Activated CD8-positive, alpha-beta T cell treated with anti-CD3 and anti-CD28 coated beads for 36 hours (primary cell): Measurements from ENCODE around the gene TMEM223. TPM values are rescaled to one million over a fixed set of nuclear protein-coding genes. Genes with fewer than 3 reads are reported as not detected.
A peak's percentile ranks its signal among the peaks of the same experiment; 100 is the strongest.

Experiments used
- ATAC-seq: fragments of 200-7000 bp; cut with Tn5 transposase; one replicate; pipeline ENCODE4 v1.10.0; 2021; ENCODE audit warnings: mild to moderate bottlenecking, moderate library complexity
- CTCF ChIA-PET: fragments of 350-600 bp; sonication (Branson Sonifier 250); formaldehyde crosslinking; loops from one replicate; lab custom pipeline; 2021; ENCODE audit warnings: antibody characterized with exemption; lab: Charles Lee
- POLR2A ChIA-PET: fragments of 350-600 bp; sonication (Branson Sonifier 250); formaldehyde crosslinking; loops from one replicate; lab custom pipeline; 2021; ENCODE audit warnings: antibody characterized with exemption; lab: Charles Lee
- DNase-seq: peaks from one replicate; pipeline ENCODE4 v3.0.0-alpha.2; 2020
- H3K27ac Mint-ChIP-seq: one replicate; pipeline ENCODE4 v1.8.0; 2021; ENCODE audit warnings: mild to moderate bottlenecking, mixed read lengths
- H3K27me3 Mint-ChIP-seq: one replicate; pipeline ENCODE4 v1.8.0; 2021; ENCODE audit warnings: mixed read lengths
- H3K36me3 Mint-ChIP-seq: one replicate; pipeline ENCODE4 v1.8.0; 2021; ENCODE audit warnings: low read depth, mixed read lengths
- H3K4me1 Mint-ChIP-seq: one replicate; pipeline ENCODE4 v1.8.0; 2021; ENCODE audit warnings: low read depth, mixed read lengths
- H3K4me3 Mint-ChIP-seq: one replicate; pipeline ENCODE4 v1.8.0; 2021; ENCODE audit warnings: mild to moderate bottlenecking, moderate library complexity, mixed read lengths
- H3K9me3 Mint-ChIP-seq: one replicate; pipeline ENCODE4 v1.8.0; 2021; ENCODE audit warnings: mixed read lengths
- CTCF ChIP-seq: fragments of 200-600 bp; IDR thresholded peaks from one replicate; pipeline ENCODE4 v1.8.0; 2022; ENCODE audit warnings: antibody characterized with exemption, mild to moderate bottlenecking
- intact Hi-C: fragments of 100-400 bp; cut with micrococcal nuclease; formaldehyde crosslinking; loops from one replicate; pipeline ENCODE4 v1.10.0; 2022
- total RNA-seq, 2 experiments: library from RNA; stranded (reverse); gene quantifications; one replicate each; pipeline ENCODE4 v1.2.3, GENCODE V29; 2021

Gene TMEM223
- total RNA-seq, 2 experiments from 2014 or later = 12.3 to 12.7 TPM

GRCh38 chr11:62786318-62787004, 5.3 kb downstream of the TMEM223 start:
- POLR2A ChIA-PET = interaction anchor here (0.7 to 11.0 kb wide), 28 partner anchors 9 to 195 kb away, joined by 3 to 228 read pairs (median 5); partner anchors contain the start of genes CSKMT, HNRNPUL2, LBHD1 and NXF1
- peak; percentile 99 for TF ChIP-seq CTCF
- H3K36me3 Mint-ChIP-seq = peaks cover 46% of the 10 kb centered on the region

DNA sequence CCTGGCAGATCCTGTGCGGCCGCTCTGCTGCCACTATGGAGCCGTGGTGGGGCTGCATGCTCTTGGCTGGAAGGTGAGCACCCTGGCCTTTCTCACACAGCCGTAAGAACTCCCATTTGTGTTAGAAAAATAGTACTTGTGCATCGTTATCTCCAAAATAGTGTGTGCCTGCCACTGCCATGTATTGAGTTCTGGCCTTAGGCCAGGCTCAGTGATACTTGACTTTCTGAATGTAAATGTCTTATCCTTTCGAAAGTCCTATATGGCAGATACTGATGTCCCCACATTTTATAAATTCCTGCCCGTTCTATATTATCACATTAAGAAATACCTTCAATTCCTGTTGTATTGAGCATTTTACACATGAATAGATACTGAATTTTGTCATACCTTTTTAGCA, 9.1 kb downstream of the TMEM223 start:
- Mint-ChIP-seq H3K36me3 (peaks cover 25% of the 10 kb centered on the region), H3K27ac (no peak overlapping the region), H3K4me3 (no peak overlapping the region), H3K27me3 (no peaks in the 10 kb centered on the region), H3K9me3 (no peaks in the 10 kb centered on the region), H3K4me1 (peaks cover 15% of the 10 kb centered on the region)
- ChIA-PET CTCF (interaction anchor here (0.7 kb wide), 1 partner anchor 815 kb away, joined by 3 read pairs; no protein-coding TSS in a partner anchor), POLR2A (no interaction called here)
- ATAC-seq = no peak
- DNase-seq = no peak
- intact Hi-C loops = no loop called here
- TF ChIP-seq CTCF = no peak

More at GRCh38 chr11:62786318-62787004, 5.3 kb downstream of the TMEM223 start:
- DNase-seq = peak; percentile 91
- peak; percentile 65 for ATAC-seq
- no peaks in the 10 kb centered on the region for H3K9me3 Mint-ChIP-seq
- intact Hi-C loops = loop anchor here (1.0 to 5.0 kb wide), 3 partner anchors 46 to 96 kb away; partner anchors contain the start of genes SLC3A2, STX5 and TEX54
- peak overlapping the region; percentile 95 for H3K27ac Mint-ChIP-seq
- H3K4me1 Mint-ChIP-seq = peaks cover 37% of the 10 kb centered on the region
- CTCF ChIA-PET = interaction anchor here (0.6 to 5.3 kb wide), 58 partner anchors 8 to 1080 kb away, joined by 3 to 74 read pairs (median 7); partner anchors contain the start of genes HNRNPUL2, NXF1, POLR2G and SLC3A2
- no peaks in the 10 kb centered on the region for H3K27me3 Mint-ChIP-seq
- H3K4me3 Mint-ChIP-seq = peak overlapping the region; percentile 89

GRCh38 chr11:62778441-62778840, 13.4 kb downstream of the TMEM223 start:
- Mint-ChIP-seq H3K27ac (peak overlapping the region; percentile 85), H3K27me3 (no peaks in the 10 kb centered on the region), H3K4me3 (no peak overlapping the region), H3K9me3 (no peaks in the 10 kb centered on the region), H3K4me1 (peaks cover 16% of the 10 kb centered on the region), H3K36me3 (peaks cover 18% of the 10 kb centered on the region)
- ATAC-seq = no peak
- intact Hi-C loops = no loop called here
- no peak for TF ChIP-seq CTCF
- ChIA-PET POLR2A (interaction anchor here (0.6 to 2.1 kb wide), 3 partner anchors 18 to 76 kb away, joined by 3 to 11 read pairs (median 6); no protein-coding TSS in a partner anchor), CTCF (interaction anchor here (1.9 kb wide), 1 partner anchor 8 kb away, joined by 9 read pairs; no protein-coding TSS in a partner anchor)
- no peak for DNase-seq

DNA sequence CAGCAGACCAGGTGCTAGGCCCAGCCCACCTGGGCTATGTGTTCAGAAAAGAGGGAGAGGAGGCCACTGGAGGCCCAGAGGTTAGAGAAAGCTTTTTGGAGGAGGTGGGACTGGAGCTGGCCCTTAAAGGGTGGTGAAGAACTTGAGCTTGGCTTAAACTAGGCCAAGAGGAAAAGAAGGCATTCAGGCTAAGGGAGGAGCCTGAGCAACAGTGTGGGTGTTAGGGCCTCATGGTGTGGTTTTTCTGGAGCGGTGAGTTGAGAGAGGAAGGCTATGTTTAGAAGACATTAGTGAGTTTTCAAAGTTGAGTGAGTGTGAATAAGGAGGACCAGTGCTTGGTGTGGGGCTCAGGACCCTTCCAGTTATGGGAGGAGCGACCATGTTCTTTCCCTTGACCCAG, 14.4 kb downstream of the TMEM223 start:
- Mint-ChIP-seq H3K36me3 (peaks cover 13% of the 10 kb centered on the region), H3K4me3 (peak overlapping the region; percentile 1), H3K27ac (peak overlapping the region; percentile 85), H3K4me1 (peaks cover 16% of the 10 kb centered on the region), H3K27me3 (no peaks in the 10 kb centered on the region), H3K9me3 (no peaks in the 10 kb centered on the region)
- ATAC-seq (peak; percentile 76), DNase-seq (peak; percentile 43)
- POLR2A ChIA-PET = interaction anchor here (1.1 to 4.7 kb wide), 2 partner anchors 64 to 78 kb away, joined by 6 to 23 read pairs; no protein-coding TSS in a partner anchor
- intact Hi-C loops = no loop called here
- TF ChIP-seq CTCF = no peak
- CTCF ChIA-PET = interaction anchor here (1.9 kb wide), 1 partner anchor 9 kb away, joined by 9 read pairs; no protein-coding TSS in a partner anchor
